Occipital lobe (tissue), 2 donors: Measurements from ENCODE around the gene MAPKAPK2. TPM values are rescaled to one million over a fixed set of nuclear protein-coding genes. Genes with fewer than 3 reads are reported as not detected.

Source experiments
- DNase-seq: peaks from one replicate; lab custom pipeline; 2025; lab: John Stamatoyannopoulos, UW
- total RNA-seq: library from RNA; depleted of rRNA; stranded (reverse); fragments of >200 nt; gene quantifications from one replicate; pipeline ENCODE4 v1.2.3, GENCODE V29; 2014

Gene MAPKAPK2
- total RNA-seq, 1 donor from 2014 or later = 8.1 TPM

GRCh38 chr1:206702803-206703202 lies 18.1 kb downstream of the MAPKAPK2 start:
- no peak for DNase-seq

GRCh38 chr1:206703661-206704060 lies 19.0 kb downstream of the MAPKAPK2 start:
- DNase-seq = no peak

GRCh38 chr1:206704226-206704625 lies 19.5 kb downstream of the MAPKAPK2 start:
- no peak for DNase-seq

GRCh38 chr1:206705191-206705590 lies 20.5 kb downstream of the MAPKAPK2 start:
- DNase-seq = peak; percentile 43

GRCh38 chr1:206705726-206706297 lies 21.1 kb downstream of the MAPKAPK2 start:
- no peak for DNase-seq

- peak; percentile 8 for DNase-seq
Observed at GRCh38 chr1:206706298-206706791, 21.6 kb downstream of the MAPKAPK2 start.

GRCh38 chr1:206706806-206707366 lies 22.2 kb downstream of the MAPKAPK2 start:
- no peak for DNase-seq

- DNase-seq = no peak
Observed at GRCh38 chr1:206708058-206708457, 23.4 kb downstream of the MAPKAPK2 start.

GRCh38 chr1:206708882-206709281 lies 24.2 kb downstream of the MAPKAPK2 start:
- DNase-seq = no peak

GRCh38 chr1:206709322-206709721 lies 24.6 kb downstream of the MAPKAPK2 start:
- no peak for DNase-seq

GRCh38 chr1:206709772-206710459 lies 25.2 kb downstream of the MAPKAPK2 start:
- no peak for DNase-seq

GRCh38 chr1:206710460-206710823 lies 25.7 kb downstream of the MAPKAPK2 start:
- DNase-seq = no peak

- DNase-seq = no peak
Observed at GRCh38 chr1:206713070-206713469, 28.4 kb downstream of the MAPKAPK2 start.

- DNase-seq = no peak
Observed at GRCh38 chr1:206713910-206714312, 29.2 kb downstream of the MAPKAPK2 start.

- no peak for DNase-seq
Observed at GRCh38 chr1:206714331-206715058, 29.8 kb downstream of the MAPKAPK2 start.

GRCh38 chr1:206715120-206715519 lies 30.4 kb downstream of the MAPKAPK2 start:
- no peak for DNase-seq

- no peak for DNase-seq
Observed at GRCh38 chr1:206715552-206716158, 30.9 kb downstream of the MAPKAPK2 start.

GRCh38 chr1:206716159-206716869 lies 31.6 kb downstream of the MAPKAPK2 start:
- no peak for DNase-seq

GRCh38 chr1:206716870-206717673 lies 32.4 kb downstream of the MAPKAPK2 start:
- no peak for DNase-seq

- DNase-seq = no peak
Observed at GRCh38 chr1:206717674-206717989, 32.9 kb downstream of the MAPKAPK2 start.
